Fibroblast of lung (primary cell): ENCODE data around the gene OLFM3. TPM values are rescaled to one million over a fixed set of nuclear protein-coding genes. Genes with fewer than 3 reads are reported as not detected.

ENCODE experiments used
- DNase-seq, 2 donors: peaks; one replicate each; pipeline versions ENCODE4 v3.0.0 to v3.0.0-alpha.2; 2010; ENCODE audit warnings: low read depth in 2 of 2
- H2AFZ ChIP-seq: 2 replicates; pipeline ENCODE4 v1.5.1; 2012; ENCODE audit warnings: low read length, control low read depth, inconsistent platforms
- H3K27ac ChIP-seq: 2 replicates; pipeline ENCODE4 v1.5.1; 2011; ENCODE audit warnings: low read length, control low read depth; ENCODE audit not compliant: insufficient read depth
- H3K27me3 ChIP-seq: 2 replicates; pipeline ENCODE4 v1.5.1; 2011; ENCODE audit warnings: mild to moderate bottlenecking, low read length; ENCODE audit not compliant: control insufficient read depth, insufficient read depth
- H3K36me3 ChIP-seq: 2 replicates; pipeline ENCODE4 v1.5.1; 2011; ENCODE audit warnings: low read length; ENCODE audit not compliant: control insufficient read depth, insufficient read depth
- H3K4me1 ChIP-seq: 2 replicates; pipeline ENCODE4 v1.5.1; 2011; ENCODE audit warnings: low read length; ENCODE audit not compliant: control insufficient read depth, insufficient read depth; ENCODE audit errors: extremely low read depth
- H3K4me2 ChIP-seq: 2 replicates; pipeline ENCODE4 v1.5.1; 2011; ENCODE audit warnings: low read length, control low read depth; ENCODE audit not compliant: insufficient read depth; ENCODE audit errors: extremely low read depth
- H3K4me3 ChIP-seq, 4 experiments: fragments of 200-600 bp in 1 of 4; sonication (generic) in 1 of 4; replicated peaks in 1 of 4; 2 replicates each; pipeline ENCODE4 v1.5.1; 2011 to 2016; ENCODE audit warnings: low read length in 4 of 4, low read depth in 3 of 4, mild to moderate bottlenecking in 3 of 4, control low read depth in 2 of 4, inconsistent platforms in 1 of 4, mixed read lengths in 1 of 4; ENCODE audit not compliant: insufficient read depth in 1 of 4; ENCODE audit errors: control extremely low read depth in 1 of 4
- H3K79me2 ChIP-seq: 2 replicates; pipeline ENCODE4 v1.5.1; 2012; ENCODE audit warnings: mild to moderate bottlenecking, low read length, inconsistent platforms; ENCODE audit not compliant: control insufficient read depth, insufficient read depth
- H3K9ac ChIP-seq: 2 replicates; pipeline ENCODE4 v1.5.1; 2011; ENCODE audit warnings: mild to moderate bottlenecking, low read length, control low read depth; ENCODE audit not compliant: insufficient read depth
- H3K9me3 ChIP-seq: 2 replicates; pipeline ENCODE4 v1.5.1; 2012; ENCODE audit warnings: low read depth, low read length; ENCODE audit not compliant: control insufficient read depth, insufficient read depth
- H4K20me1 ChIP-seq: 2 replicates; pipeline ENCODE4 v1.5.1; 2011; ENCODE audit warnings: low read length; ENCODE audit not compliant: control insufficient read depth, insufficient read depth; ENCODE audit errors: extremely low read depth
- CTCF ChIP-seq, 2 donors: IDR thresholded peaks in 1 of 2; conservative IDR thresholded peaks in 1 of 2; 1 replicate in 1 of 2; 2 replicates in 1 of 2; pipeline ENCODE4 v1.5.1; 2011 to 2012; ENCODE audit warnings: low read length in 2 of 2, control low read depth in 1 of 2, inconsistent platforms in 1 of 2, low read depth in 1 of 2, mild to moderate bottlenecking in 1 of 2
- EZH2 ChIP-seq: IDR thresholded peaks from 2 replicates; pipeline ENCODE4 v1.5.1; 2012; ENCODE audit warnings: low read length, control low read depth, mild to moderate bottlenecking; ENCODE audit errors: missing control alignments
- polyA plus RNA-seq, 2 donors: library from polyadenylated mRNA; depleted of rRNA in 1 of 2; stranded (reverse) in 1 of 2; unstranded in 1 of 2; fragments of >200 nt; gene quantifications; 2 replicates each; pipeline ENCODE4 v1.2.1, GENCODE V29; 2011 to 2012; ENCODE audit warnings: missing spikeins in 1 of 2
- total RNA-seq: library from RNA; depleted of rRNA; stranded (reverse); fragments of >200 nt; gene quantifications from 2 replicates; pipeline ENCODE4 v1.2.1, GENCODE V29; 2014

The OLFM3 gene
- total and polyA plus RNA-seq, 2 donors (not counting 1 experiment from before 2014, with no cell fraction given): not detected

GRCh38 chr1:101781201-101781831 is 215.4 kb downstream of the OLFM3 start:
- DNase-seq: peak; percentile 15 to 44

GRCh38 chr1:101769520-101769919 is 227.2 kb downstream of the OLFM3 start:
- Histone ChIP-seq H4K20me1 (no peaks in the 10 kb centered on the region), H2AFZ (no peak overlapping the region), H3K4me2 (no peak overlapping the region), H3K36me3 (no peaks in the 10 kb centered on the region), H3K27me3 (no peaks in the 10 kb centered on the region), H3K4me3 (no peak overlapping the region), H3K9me3 (no peaks in the 10 kb centered on the region), H3K4me1 (no peaks in the 10 kb centered on the region), H3K9ac (no peak overlapping the region), H3K79me2 (no peaks in the 10 kb centered on the region), H3K27ac (no peak overlapping the region)
- no peak for DNase-seq
- TF ChIP-seq CTCF (conservative IDR thresholded peaks at IDR 0.05 in 1 of 2, IDR thresholded peaks at IDR 0.05 in 1 of 2; ENCODE audit: low read depth in 1 of 2, low read length in 2 of 2): peak in 1 of 2 donors; percentile 20
- no peak for TF ChIP-seq EZH2

More at GRCh38 chr1:101781201-101781831, 215.4 kb downstream of the OLFM3 start:
- no peaks in the 10 kb centered on the region for H3K4me1 ChIP-seq
- no peak for TF ChIP-seq CTCF (conservative IDR thresholded peaks at IDR 0.05 in 1 of 2, IDR thresholded peaks at IDR 0.05 in 1 of 2; ENCODE audit: low read depth in 1 of 2, low read length in 2 of 2)
- no peak for TF ChIP-seq EZH2
- no peak overlapping the region for H3K4me2 ChIP-seq
- no peak overlapping the region for H3K27ac ChIP-seq
- no peaks in the 10 kb centered on the region for H4K20me1 ChIP-seq
- H3K4me3 ChIP-seq: no peak overlapping the region
- H2AFZ ChIP-seq: no peak overlapping the region
- no peak overlapping the region for H3K9ac ChIP-seq
- no peaks in the 10 kb centered on the region for H3K9me3 ChIP-seq
- H3K36me3 ChIP-seq: no peaks in the 10 kb centered on the region
- no peaks in the 10 kb centered on the region for H3K79me2 ChIP-seq
- no peaks in the 10 kb centered on the region for H3K27me3 ChIP-seq

- H3K9ac ChIP-seq: no peak overlapping the region
- no peak overlapping the region for H3K4me2 ChIP-seq
- TF ChIP-seq CTCF (conservative IDR thresholded peaks at IDR 0.05 in 1 of 2, IDR thresholded peaks at IDR 0.05 in 1 of 2; ENCODE audit: low read depth in 1 of 2, low read length in 2 of 2) (no peak), EZH2 (no peak)
- no peaks in the 10 kb centered on the region for H3K79me2 ChIP-seq
- no peak for DNase-seq
- no peak overlapping the region for H3K4me3 ChIP-seq
- no peaks in the 10 kb centered on the region for H3K27me3 ChIP-seq
- no peaks in the 10 kb centered on the region for H3K9me3 ChIP-seq
- H3K4me1 ChIP-seq: no peaks in the 10 kb centered on the region
- H4K20me1 ChIP-seq: no peaks in the 10 kb centered on the region
- H3K36me3 ChIP-seq: no peaks in the 10 kb centered on the region
- no peak overlapping the region for H2AFZ ChIP-seq
- no peak overlapping the region for H3K27ac ChIP-seq
Observed at GRCh38 chr1:101757985-101758384, 238.7 kb downstream of the OLFM3 start.
